ENCODE results near the gene CDH4. TPM values are rescaled to one million over a fixed set of nuclear protein-coding genes. Genes with fewer than 3 reads are reported as not detected.

The CDH4 gene
- total and polyA plus RNA-seq, 2 of the 13 experiments (the other 11 are each of a cell fraction or from before 2014, with no cell fraction given), result not detected

- Histone ChIP-seq H3K9me3 (ENCODE audit: low read length) (peaks cover 28% of the 10 kb centered on the region), H3K27ac (ENCODE audit: extremely low read length, insufficient read depth, low read length) (no peak overlapping the region), H3K27me3 (ENCODE audit: control insufficient read depth in 1 of 2, insufficient read depth in 2 of 2, low read length in 2 of 2) (peaks cover 7 to 42% of the 10 kb centered on the region in 2 experiments; a peak in 4 of 5 replicates), H3K4me3 (replicated peaks in 1 of 3; ENCODE audit: insufficient read depth in 1 of 3, low read depth in 2 of 3, low read length in 3 of 3) (no peak overlapping the region), H2AFZ (ENCODE audit: low read length) (no peak overlapping the region), H3K4me1 (ENCODE audit: insufficient read depth, low read length) (no peaks in the 10 kb centered on the region), H3K36me3 (replicated peaks in 1 of 2; ENCODE audit: control insufficient read depth in 1 of 2, insufficient read depth in 2 of 2, low read length in 2 of 2) (no peaks in the 10 kb centered on the region), H3K9ac (ENCODE audit: insufficient read depth, low read depth, low read length) (no peak overlapping the region), H3K79me2 (ENCODE audit: insufficient read depth, low read length) (no peaks in the 10 kb centered on the region), H3K4me2 (ENCODE audit: low read depth, low read length) (no peak overlapping the region), H4K20me1 (ENCODE audit: insufficient read depth, low read length) (no peaks in the 10 kb centered on the region)
- no peak for TF ChIP-seq JUNB (CRISPR knock-in tag; IDR thresholded peaks at IDR 0.05; ENCODE audit: borderline replicate concordance)
- no peak for TF ChIP-seq REXO4 (CRISPR knock-in tag; IDR thresholded peaks at IDR 0.05; ENCODE audit: borderline replicate concordance)
- no peak for TF ChIP-seq SCMH1 (CRISPR knock-in tag; IDR thresholded peaks at IDR 0.05; ENCODE audit: borderline replicate concordance)
- FAIRE-seq (no peak), ATAC-seq (no peak), DNase-seq (ENCODE audit: low spot score) (no peak)
- CTCF ChIA-PET (ENCODE audit: low intra/inter-chr PET ratio, low total read pairs), result no interaction called here
- BruUV-seq (replicated peaks), result no TSS peak
- POLR2A ChIA-PET, result no interaction called here
- 9% methylated on average over 10 of the region's 10 CpGs for WGBS (ENCODE audit: low lambda C conversion rate)
- in situ Hi-C loops (cut with HindIII; ENCODE audit: extremely low pct_ligation_motif_present, low pct_unique_long_range_greater_than_20kb), result no loop called here
- intact Hi-C loops (cut with micrococcal nuclease; ENCODE audit: unreplicated experiment), result no loop called here
Measured at GRCh38 chr20:61373055-61373399, 121.0 kb downstream of the CDH4 start.

- no peaks in the 10 kb centered on the region for H3K36me3 ChIP-seq (replicated peaks in 1 of 2; ENCODE audit: control insufficient read depth in 1 of 2, insufficient read depth in 2 of 2, low read length in 2 of 2)
- H3K79me2 ChIP-seq (ENCODE audit: insufficient read depth, low read length), result no peaks in the 10 kb centered on the region
- POLR2A ChIA-PET, result no interaction called here
- FAIRE-seq (no peak), DNase-seq (ENCODE audit: low spot score) (no peak), ATAC-seq (no peak)
- CTCF ChIA-PET (ENCODE audit: low intra/inter-chr PET ratio, low total read pairs), result no interaction called here
- H3K27ac ChIP-seq (ENCODE audit: extremely low read length, insufficient read depth, low read length), result no peak overlapping the region
- BruUV-seq (replicated peaks), result no TSS peak
- in situ Hi-C loops (cut with HindIII; ENCODE audit: extremely low pct_ligation_motif_present, low pct_unique_long_range_greater_than_20kb), result no loop called here
- 41% methylated on average over 19 of the region's 19 CpGs for WGBS (ENCODE audit: low lambda C conversion rate)
- H2AFZ ChIP-seq (ENCODE audit: low read length), result no peak overlapping the region
- no peak overlapping the region for H3K4me3 ChIP-seq (replicated peaks in 1 of 3; ENCODE audit: insufficient read depth in 1 of 3, low read depth in 2 of 3, low read length in 3 of 3)
- TF ChIP-seq CREB1 (IDR thresholded peaks at IDR 0.05) (peak; percentile 53; the same call in 1 of the 2 replicates), CREB1 (CRISPR knock-in tag; IDR thresholded peaks at IDR 0.05) (no peak), MXD1 (CRISPR knock-in tag; IDR thresholded peaks at IDR 0.05) (no peak)
- intact Hi-C loops (cut with micrococcal nuclease; ENCODE audit: unreplicated experiment), result no loop called here
- no peaks in the 10 kb centered on the region for H3K4me1 ChIP-seq (ENCODE audit: insufficient read depth, low read length)
- no peak overlapping the region for H3K4me2 ChIP-seq (ENCODE audit: low read depth, low read length)
- H4K20me1 ChIP-seq (ENCODE audit: insufficient read depth, low read length), result no peaks in the 10 kb centered on the region
- H3K9me3 ChIP-seq (ENCODE audit: low read length), result peaks cover 28% of the 10 kb centered on the region
- no peak overlapping the region for H3K9ac ChIP-seq (ENCODE audit: insufficient read depth, low read depth, low read length)
- H3K27me3 ChIP-seq (ENCODE audit: control insufficient read depth in 1 of 2, insufficient read depth in 2 of 2, low read length in 2 of 2), result peaks cover 7 to 39% of the 10 kb centered on the region in 2 experiments; a peak in 4 of 5 replicates
Measured at GRCh38 chr20:61373956-61374545, 122.0 kb downstream of the CDH4 start.

All from HepG2 (cell line).